Measurements from ENCODE around the gene DEGS2.

DNA sequence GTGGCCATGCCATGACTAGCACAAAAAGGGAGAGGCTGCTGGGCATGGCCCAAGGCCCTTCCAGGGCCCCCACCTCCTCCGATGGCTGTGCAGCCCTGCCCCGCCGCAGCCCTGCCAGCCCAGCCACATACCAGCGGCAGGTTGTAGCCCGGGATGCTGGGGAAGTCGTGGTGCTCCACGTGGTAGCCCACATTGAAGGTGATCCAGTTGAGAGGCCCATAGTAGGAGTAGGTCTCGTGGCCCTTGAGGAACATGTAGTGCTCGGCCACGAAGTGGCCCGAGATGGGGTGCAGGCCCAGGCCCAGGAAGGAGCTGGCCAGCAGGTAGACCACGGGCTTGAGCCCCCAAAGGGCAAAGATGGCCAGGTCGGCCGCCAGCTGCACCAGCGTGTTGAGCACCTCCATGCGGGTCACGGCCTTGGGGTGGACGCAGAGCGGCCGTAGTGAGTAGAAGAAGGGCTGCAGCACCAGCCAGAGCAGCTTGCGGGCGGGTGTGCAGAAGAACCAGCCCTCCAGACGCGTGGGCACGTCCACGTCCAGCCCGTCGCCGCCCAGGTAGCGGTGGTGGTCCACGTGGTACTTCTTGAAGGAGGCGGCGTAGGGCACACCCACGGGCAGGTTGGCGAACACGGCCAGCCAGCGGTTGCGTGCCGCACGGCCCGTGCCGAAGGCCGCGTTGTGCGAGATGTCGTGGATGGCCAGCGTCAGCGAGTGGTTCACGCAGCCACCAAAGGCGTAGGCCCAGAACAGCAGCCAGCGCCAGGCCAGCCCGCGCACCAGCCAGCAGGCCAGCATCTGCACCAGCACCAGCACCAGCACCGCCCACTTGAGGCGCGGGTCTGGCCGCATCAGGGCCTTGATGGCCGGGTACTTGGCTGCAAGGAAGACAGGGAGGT, 10.4 kb downstream of the DEGS2 start:
- TF ChIP-seq NANOG (IDR thresholded peaks at IDR 0.05; ENCODE audit: borderline replicate concordance) (no peak), POLR2AphosphoS5 (IDR thresholded peaks at IDR 0.05; ENCODE audit: low read depth) (no peak), EZH2phosphoT487 (IDR thresholded peaks at IDR 0.05; ENCODE audit: unreplicated experiment) (no peak), EZH2 (IDR thresholded peaks at IDR 0.05; ENCODE audit: low read depth, unreplicated experiment) (no peak), STAT1 (IDR thresholded peaks at IDR 0.05; ENCODE audit: unreplicated experiment) (no peak), JUNB (IDR thresholded peaks at IDR 0.05; ENCODE audit: unreplicated experiment) (no peak), CREB1 (CRISPR knock-in tag; IDR thresholded peaks at IDR 0.05; ENCODE audit: low read depth) (no peak), ZNF331 (CRISPR knock-in tag; IDR thresholded peaks at IDR 0.05; ENCODE audit: low read depth) (no peak), ZNF114 (CRISPR knock-in tag; IDR thresholded peaks at IDR 0.05) (no peak)
- TF ChIP-seq, protein P1, sequence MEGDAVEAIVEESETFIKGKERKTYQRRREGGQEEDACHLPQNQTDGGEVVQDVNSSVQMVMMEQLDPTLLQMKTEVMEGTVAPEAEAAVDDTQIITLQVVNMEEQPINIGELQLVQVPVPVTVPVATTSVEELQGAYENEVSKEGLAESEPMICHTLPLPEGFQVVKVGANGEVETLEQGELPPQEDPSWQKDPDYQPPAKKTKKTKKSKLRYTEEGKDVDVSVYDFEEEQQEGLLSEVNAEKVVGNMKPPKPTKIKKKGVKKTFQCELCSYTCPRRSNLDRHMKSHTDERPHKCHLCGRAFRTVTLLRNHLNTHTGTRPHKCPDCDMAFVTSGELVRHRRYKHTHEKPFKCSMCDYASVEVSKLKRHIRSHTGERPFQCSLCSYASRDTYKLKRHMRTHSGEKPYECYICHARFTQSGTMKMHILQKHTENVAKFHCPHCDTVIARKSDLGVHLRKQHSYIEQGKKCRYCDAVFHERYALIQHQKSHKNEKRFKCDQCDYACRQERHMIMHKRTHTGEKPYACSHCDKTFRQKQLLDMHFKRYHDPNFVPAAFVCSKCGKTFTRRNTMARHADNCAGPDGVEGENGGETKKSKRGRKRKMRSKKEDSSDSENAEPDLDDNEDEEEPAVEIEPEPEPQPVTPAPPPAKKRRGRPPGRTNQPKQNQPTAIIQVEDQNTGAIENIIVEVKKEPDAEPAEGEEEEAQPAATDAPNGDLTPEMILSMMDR (conservative IDR thresholded peaks at IDR 0.05; ENCODE audit: low read depth in 2 of 2): no peak
- TF ChIP-seq, protein P2, sequence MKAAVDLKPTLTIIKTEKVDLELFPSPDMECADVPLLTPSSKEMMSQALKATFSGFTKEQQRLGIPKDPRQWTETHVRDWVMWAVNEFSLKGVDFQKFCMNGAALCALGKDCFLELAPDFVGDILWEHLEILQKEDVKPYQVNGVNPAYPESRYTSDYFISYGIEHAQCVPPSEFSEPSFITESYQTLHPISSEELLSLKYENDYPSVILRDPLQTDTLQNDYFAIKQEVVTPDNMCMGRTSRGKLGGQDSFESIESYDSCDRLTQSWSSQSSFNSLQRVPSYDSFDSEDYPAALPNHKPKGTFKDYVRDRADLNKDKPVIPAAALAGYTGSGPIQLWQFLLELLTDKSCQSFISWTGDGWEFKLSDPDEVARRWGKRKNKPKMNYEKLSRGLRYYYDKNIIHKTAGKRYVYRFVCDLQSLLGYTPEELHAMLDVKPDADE (IDR thresholded peaks at IDR 0.05): no peak
- TF ChIP-seq, protein P3, sequence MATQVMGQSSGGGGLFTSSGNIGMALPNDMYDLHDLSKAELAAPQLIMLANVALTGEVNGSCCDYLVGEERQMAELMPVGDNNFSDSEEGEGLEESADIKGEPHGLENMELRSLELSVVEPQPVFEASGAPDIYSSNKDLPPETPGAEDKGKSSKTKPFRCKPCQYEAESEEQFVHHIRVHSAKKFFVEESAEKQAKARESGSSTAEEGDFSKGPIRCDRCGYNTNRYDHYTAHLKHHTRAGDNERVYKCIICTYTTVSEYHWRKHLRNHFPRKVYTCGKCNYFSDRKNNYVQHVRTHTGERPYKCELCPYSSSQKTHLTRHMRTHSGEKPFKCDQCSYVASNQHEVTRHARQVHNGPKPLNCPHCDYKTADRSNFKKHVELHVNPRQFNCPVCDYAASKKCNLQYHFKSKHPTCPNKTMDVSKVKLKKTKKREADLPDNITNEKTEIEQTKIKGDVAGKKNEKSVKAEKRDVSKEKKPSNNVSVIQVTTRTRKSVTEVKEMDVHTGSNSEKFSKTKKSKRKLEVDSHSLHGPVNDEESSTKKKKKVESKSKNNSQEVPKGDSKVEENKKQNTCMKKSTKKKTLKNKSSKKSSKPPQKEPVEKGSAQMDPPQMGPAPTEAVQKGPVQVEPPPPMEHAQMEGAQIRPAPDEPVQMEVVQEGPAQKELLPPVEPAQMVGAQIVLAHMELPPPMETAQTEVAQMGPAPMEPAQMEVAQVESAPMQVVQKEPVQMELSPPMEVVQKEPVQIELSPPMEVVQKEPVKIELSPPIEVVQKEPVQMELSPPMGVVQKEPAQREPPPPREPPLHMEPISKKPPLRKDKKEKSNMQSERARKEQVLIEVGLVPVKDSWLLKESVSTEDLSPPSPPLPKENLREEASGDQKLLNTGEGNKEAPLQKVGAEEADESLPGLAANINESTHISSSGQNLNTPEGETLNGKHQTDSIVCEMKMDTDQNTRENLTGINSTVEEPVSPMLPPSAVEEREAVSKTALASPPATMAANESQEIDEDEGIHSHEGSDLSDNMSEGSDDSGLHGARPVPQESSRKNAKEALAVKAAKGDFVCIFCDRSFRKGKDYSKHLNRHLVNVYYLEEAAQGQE (IDR thresholded peaks at IDR 0.05; ENCODE audit: unreplicated experiment): no peak
- TF ChIP-seq, protein P4, sequence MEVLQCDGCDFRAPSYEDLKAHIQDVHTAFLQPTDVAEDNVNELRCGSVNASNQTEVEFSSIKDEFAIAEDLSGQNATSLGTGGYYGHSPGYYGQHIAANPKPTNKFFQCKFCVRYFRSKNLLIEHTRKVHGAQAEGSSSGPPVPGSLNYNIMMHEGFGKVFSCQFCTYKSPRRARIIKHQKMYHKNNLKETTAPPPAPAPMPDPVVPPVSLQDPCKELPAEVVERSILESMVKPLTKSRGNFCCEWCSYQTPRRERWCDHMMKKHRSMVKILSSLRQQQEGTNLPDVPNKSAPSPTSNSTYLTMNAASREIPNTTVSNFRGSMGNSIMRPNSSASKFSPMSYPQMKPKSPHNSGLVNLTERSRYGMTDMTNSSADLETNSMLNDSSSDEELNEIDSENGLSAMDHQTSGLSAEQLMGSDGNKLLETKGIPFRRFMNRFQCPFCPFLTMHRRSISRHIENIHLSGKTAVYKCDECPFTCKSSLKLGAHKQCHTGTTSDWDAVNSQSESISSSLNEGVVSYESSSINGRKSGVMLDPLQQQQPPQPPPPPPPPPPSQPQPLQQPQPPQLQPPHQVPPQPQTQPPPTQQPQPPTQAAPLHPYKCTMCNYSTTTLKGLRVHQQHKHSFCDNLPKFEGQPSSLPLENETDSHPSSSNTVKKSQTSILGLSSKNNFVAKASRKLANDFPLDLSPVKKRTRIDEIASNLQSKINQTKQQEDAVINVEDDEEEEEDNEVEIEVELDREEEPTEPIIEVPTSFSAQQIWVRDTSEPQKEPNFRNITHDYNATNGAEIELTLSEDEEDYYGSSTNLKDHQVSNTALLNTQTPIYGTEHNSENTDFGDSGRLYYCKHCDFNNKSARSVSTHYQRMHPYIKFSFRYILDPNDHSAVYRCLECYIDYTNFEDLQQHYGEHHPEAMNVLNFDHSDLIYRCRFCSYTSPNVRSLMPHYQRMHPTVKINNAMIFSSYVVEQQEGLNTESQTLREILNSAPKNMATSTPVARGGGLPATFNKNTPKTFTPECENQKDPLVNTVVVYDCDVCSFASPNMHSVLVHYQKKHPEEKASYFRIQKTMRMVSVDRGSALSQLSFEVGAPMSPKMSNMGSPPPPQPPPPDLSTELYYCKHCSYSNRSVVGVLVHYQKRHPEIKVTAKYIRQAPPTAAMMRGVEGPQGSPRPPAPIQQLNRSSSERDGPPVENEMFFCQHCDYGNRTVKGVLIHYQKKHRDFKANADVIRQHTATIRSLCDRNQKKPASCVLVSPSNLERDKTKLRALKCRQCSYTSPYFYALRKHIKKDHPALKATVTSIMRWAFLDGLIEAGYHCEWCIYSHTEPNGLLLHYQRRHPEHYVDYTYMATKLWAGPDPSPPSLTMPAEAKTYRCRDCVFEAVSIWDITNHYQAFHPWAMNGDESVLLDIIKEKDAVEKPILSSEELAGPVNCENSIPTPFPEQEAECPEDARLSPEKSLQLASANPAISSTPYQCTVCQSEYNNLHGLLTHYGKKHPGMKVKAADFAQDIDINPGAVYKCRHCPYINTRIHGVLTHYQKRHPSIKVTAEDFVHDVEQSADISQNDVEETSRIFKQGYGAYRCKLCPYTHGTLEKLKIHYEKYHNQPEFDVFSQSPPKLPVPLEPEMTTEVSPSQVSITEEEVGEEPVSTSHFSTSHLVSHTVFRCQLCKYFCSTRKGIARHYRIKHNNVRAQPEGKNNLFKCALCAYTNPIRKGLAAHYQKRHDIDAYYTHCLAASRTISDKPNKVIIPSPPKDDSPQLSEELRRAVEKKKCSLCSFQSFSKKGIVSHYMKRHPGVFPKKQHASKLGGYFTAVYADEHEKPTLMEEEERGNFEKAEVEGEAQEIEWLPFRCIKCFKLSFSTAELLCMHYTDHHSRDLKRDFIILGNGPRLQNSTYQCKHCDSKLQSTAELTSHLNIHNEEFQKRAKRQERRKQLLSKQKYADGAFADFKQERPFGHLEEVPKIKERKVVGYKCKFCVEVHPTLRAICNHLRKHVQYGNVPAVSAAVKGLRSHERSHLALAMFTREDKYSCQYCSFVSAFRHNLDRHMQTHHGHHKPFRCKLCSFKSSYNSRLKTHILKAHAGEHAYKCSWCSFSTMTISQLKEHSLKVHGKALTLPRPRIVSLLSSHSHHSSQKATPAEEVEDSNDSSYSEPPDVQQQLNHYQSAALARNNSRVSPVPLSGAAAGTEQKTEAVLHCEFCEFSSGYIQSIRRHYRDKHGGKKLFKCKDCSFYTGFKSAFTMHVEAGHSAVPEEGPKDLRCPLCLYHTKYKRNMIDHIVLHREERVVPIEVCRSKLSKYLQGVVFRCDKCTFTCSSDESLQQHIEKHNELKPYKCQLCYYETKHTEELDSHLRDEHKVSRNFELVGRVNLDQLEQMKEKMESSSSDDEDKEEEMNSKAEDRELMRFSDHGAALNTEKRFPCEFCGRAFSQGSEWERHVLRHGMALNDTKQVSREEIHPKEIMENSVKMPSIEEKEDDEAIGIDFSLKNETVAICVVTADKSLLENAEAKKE (CRISPR knock-in tag; IDR thresholded peaks at IDR 0.05): no peak
